K562 (cell line): Measurements from ENCODE around the gene MIXL1. TPM values are rescaled to one million over a fixed set of nuclear protein-coding genes. Genes with fewer than 3 reads are reported as not detected.

Experiments
- ARID3A ChIP-seq: IDR thresholded peaks from 2 replicates; pipeline ENCODE4 v1.6.1; 2012; ENCODE audit warnings: low read depth, low read length, improper control_type of control experiment, borderline replicate concordance
- BRF2 ChIP-seq: IDR thresholded peaks from 3 replicates; pipeline ENCODE4 v1.6.1; 2011; ENCODE audit warnings: borderline replicate concordance, mild to moderate bottlenecking; ENCODE audit not compliant: insufficient read length, insufficient read depth
- CBFA2T2 ChIP-seq: fragments of 450-650 bp; conservative IDR thresholded peaks from 2 replicates; pipeline ENCODE4 v1.6.1; 2017; ENCODE audit warnings: mild to moderate bottlenecking
- ESRRB ChIP-seq: fragments of 250-450 bp; sonication (Bioruptor Pico); IDR thresholded peaks from 2 replicates; pipeline ENCODE4 v1.5.0; 2020; ENCODE audit warnings: mild to moderate bottlenecking, moderate library complexity, borderline replicate concordance
- FIP1L1 ChIP-seq: fragments of 200-400 bp; formaldehyde crosslinking; IDR thresholded peaks from 2 replicates; pipeline ENCODE4 v1.6.1; 2018; ENCODE audit warnings: mild to moderate bottlenecking, low read depth, low read length; ENCODE audit not compliant: poor library complexity, severe bottlenecking
- HBP1 ChIP-seq: fragments of 450-650 bp; formaldehyde crosslinking; IDR thresholded peaks from 2 replicates; pipeline ENCODE4 v1.4.0; 2022; ENCODE audit warnings: missing genetic modification characterization
- HDGF ChIP-seq: fragments of 450-650 bp; IDR thresholded peaks from 2 replicates; pipeline ENCODE4 v1.6.1; 2016
- HEY1 ChIP-seq: fragments of 250-450 bp; sonication (Bioruptor Pico); IDR thresholded peaks from 2 replicates; pipeline ENCODE4 v1.5.0; 2020; ENCODE audit warnings: mild to moderate bottlenecking, moderate library complexity, borderline replicate concordance
- ID3 ChIP-seq, 2 experiments: fragments of 250-450 bp in 1 of 2; fragments of 450-650 bp in 1 of 2; sonication (Bioruptor Pico) in 1 of 2; IDR thresholded peaks; 2 replicates each; pipeline versions ENCODE4 v1.6.1 to v1.8.0; 2016 to 2021; ENCODE audit warnings: mild to moderate bottlenecking in 2 of 2, moderate library complexity in 2 of 2, missing compliant biosample characterization in 1 of 2, missing genetic modification characterization in 1 of 2
- LEF1 ChIP-seq: fragments of 450-650 bp; IDR thresholded peaks from 2 replicates; pipeline ENCODE4 v1.6.1; 2016; ENCODE audit warnings: mild to moderate bottlenecking
- MEF2A ChIP-seq: IDR thresholded peaks from 2 replicates; pipeline ENCODE4 v1.6.1; 2011; ENCODE audit warnings: low read depth, mild to moderate bottlenecking, low read length, moderate library complexity; ENCODE audit not compliant: control insufficient read depth
- RAD21 ChIP-seq, 2 experiments: fragments of 250-450 bp in 1 of 2; fragments of 450-650 bp in 1 of 2; sonication (Bioruptor Pico) in 1 of 2; formaldehyde crosslinking in 1 of 2; IDR thresholded peaks in 1 of 2; conservative IDR thresholded peaks in 1 of 2; 2 replicates each; pipeline versions ENCODE4 v1.4.0 to v1.8.0; 2020 to 2022; ENCODE audit warnings: mild to moderate bottlenecking in 2 of 2, moderate library complexity in 1 of 2
- TEAD1 ChIP-seq, 2 experiments: fragments of 450-650 bp in 1 of 2; sonication (generic) in 1 of 2; formaldehyde crosslinking; IDR thresholded peaks; 2 replicates each; pipeline versions ENCODE4 v1.4.0 to v1.8.0; 2020 to 2022; ENCODE audit warnings: mild to moderate bottlenecking in 2 of 2, missing genetic modification reagents in 1 of 2
- ZKSCAN1 ChIP-seq: fragments of 150-350 bp; IDR thresholded peaks from 2 replicates; pipeline ENCODE4 v1.6.1; 2016; ENCODE audit warnings: low read depth, low read length
- ZNF134 ChIP-seq: fragments of 250-450 bp; sonication (Bioruptor Pico); conservative IDR thresholded peaks from 2 replicates; pipeline ENCODE4 v1.4.0; 2020
- ZNF592 ChIP-seq: fragments of 450-650 bp; IDR thresholded peaks from 2 replicates; pipeline ENCODE4 v1.6.1; 2017; ENCODE audit warnings: antibody characterized with exemption, mild to moderate bottlenecking
- polyA plus RNA-seq, 8 experiments: library from polyadenylated mRNA; depleted of rRNA in 4 of 8; stranded (reverse) in 5 of 8; unstranded in 3 of 8; fragments of >200 nt; fragmentation: Nextera tagmentation in 2 of 8; fragmentation: Illumina TruSeq in 1 of 8; extraction: Ambion mirVana in 2 of 8; extraction: Trizol in 1 of 8; gene quantifications; 2 replicates each; pipeline versions ENCODE4 v1.2.1 to v1.2.3, GENCODE V29; 2011 to 2014; ENCODE audit warnings: inconsistent platforms in 1 of 8, missing spikeins in 1 of 8
- total RNA-seq, 7 experiments: library from RNA; depleted of rRNA in 6 of 7; stranded (reverse); fragments of >200 nt in 6 of 7; fragmentation: Illumina TruSeq in 2 of 7; extraction: Trizol in 2 of 7; gene quantifications; 2 replicates each; pipeline versions ENCODE4 v1.2.1 to v1.2.3, GENCODE V29; 2011 to 2021; ENCODE audit warnings: low replicate concordance in 1 of 7

MIXL1 gene
- total and polyA plus RNA-seq, 9 of the 15 experiments (the other 6 are each of a cell fraction or from before 2014, with no cell fraction given) = not detected

- TF ChIP-seq HBP1 (CRISPR knock-in tag) = 0 out of 2 replicates have a peak, but pooled peaks have one; percentile 17
- no peak for TF ChIP-seq ID3 (CRISPR knock-in tag; IDR thresholded peaks at IDR 0.05)
- TF ChIP-seq ID3 (tag; IDR thresholded peaks at IDR 0.05) = peak; percentile 88
- TF ChIP-seq MEF2A = no peak
- TF ChIP-seq ARID3A = no peak
- no peak for TF ChIP-seq HEY1 (CRISPR knock-in tag)
- TF ChIP-seq TEAD1 (CRISPR knock-in tag; IDR thresholded peaks at IDR 0.05) = peak in 1 of 2 experiments; percentile 62; a peak in 1 of 4 replicates
- peak; percentile 71 for TF ChIP-seq FIP1L1
- TF ChIP-seq RAD21 (CRISPR knock-in tag; conservative IDR thresholded peaks at IDR 0.05 in 1 of 2, IDR thresholded peaks at IDR 0.05 in 1 of 2) = no peak
- TF ChIP-seq ZNF134 = no peak
- no peak for TF ChIP-seq HDGF
- peak; percentile 44; the same call in 1 of the 2 replicates for TF ChIP-seq ZKSCAN1
- TF ChIP-seq CBFA2T2 = no peak
- TF ChIP-seq ZNF592 = peak; percentile 42; the same call in 1 of the 2 replicates
- TF ChIP-seq BRF2 = no peak
- TF ChIP-seq ESRRB = no peak
- TF ChIP-seq LEF1 = peak; percentile 53
Measured at GRCh38 chr1:226186124-226187018, 37.1 kb upstream of the MIXL1 start, which contains the start of gene ACBD3 (continued).
